GM12878 (cell line): ENCODE results near the gene FANCL. TPM values are rescaled to one million over a fixed set of nuclear protein-coding genes. Genes with fewer than 3 reads are reported as not detected.

Experiments
- ATAC-seq: fragments of 200-7000 bp; cut with Tn5 transposase; 3 replicates; pipeline ENCODE4 v1.9.1; 2020; ENCODE audit warnings: mild to moderate bottlenecking, moderate library complexity
- BruUV-seq: library from RNA; stranded (reverse); fragments of 400-500 nt; replicated peaks from 2 replicates; lab custom pipeline; 2021; lab: Mats Ljungman, UMichigan
- CTCF ChIA-PET: fragments of 300-600 bp; sonication (Branson Sonifier 250); formaldehyde crosslinking; extraction: SDS; loops from one replicate; lab custom pipeline; 2021; ENCODE audit warnings: inconsistent platforms; lab: Yijun Ruan, JAX
- POLR2A ChIA-PET: fragments of 350-600 bp; formaldehyde crosslinking; extraction: SDS; loops from one replicate; lab custom pipeline; 2021; ENCODE audit warnings: inconsistent platforms; lab: Charles Lee
- RAD21 ChIA-PET: fragments of 300-600 bp; sonication (Branson Sonifier 250); formaldehyde crosslinking; loops from one replicate; lab custom pipeline; 2023; ENCODE audit warnings: antibody characterized with exemption; ENCODE audit not compliant: unreplicated experiment; lab: Charles Lee
- SMC1A ChIA-PET: fragments of 300-600 bp; sonication (Branson Sonifier 250); formaldehyde crosslinking; loops from one replicate; lab custom pipeline; 2023; ENCODE audit not compliant: unreplicated experiment, uncharacterized antibody; lab: Charles Lee
- DNase-seq: peaks from one replicate; pipeline ENCODE4 v3.0.0-alpha.2; 2011; ENCODE audit warnings: low read depth, low spot score
- FAIRE-seq: peaks from 3 replicates; lab custom pipeline; 2011; peaks lifted over from hg19 to GRCh38; lab: Jason Lieb, UNC
- H2AFZ ChIP-seq: 2 replicates; pipeline ENCODE4 v1.6.0; 2011; ENCODE audit warnings: low read depth, low read length, control low read depth; ENCODE audit not compliant: control insufficient read depth
- H3K27ac ChIP-seq: 2 replicates; pipeline ENCODE4 v1.5.1; 2011; ENCODE audit warnings: control low read depth; ENCODE audit not compliant: control insufficient read depth, insufficient read depth
- H3K27me3 ChIP-seq, 2 experiments: replicated peaks in 1 of 2; 2 replicates each; pipeline versions ENCODE4 v1.6.0 to v1.6.1; 2011; ENCODE audit warnings: low read length in 1 of 2; ENCODE audit not compliant: control insufficient read depth in 2 of 2, insufficient read depth in 2 of 2
- H3K36me3 ChIP-seq, 2 experiments: 2 replicates each; pipeline ENCODE4 v1.5.1; 2011; ENCODE audit warnings: low read length in 1 of 2; ENCODE audit not compliant: control insufficient read depth in 2 of 2, insufficient read depth in 2 of 2
- H3K4me1 ChIP-seq: 2 replicates; pipeline ENCODE4 v1.6.1; 2011; ENCODE audit warnings: mild to moderate bottlenecking, low read length, moderate library complexity, mixed read lengths; ENCODE audit not compliant: control insufficient read depth, insufficient read depth
- H3K4me2 ChIP-seq: 2 replicates; pipeline ENCODE4 v1.6.0; 2011; ENCODE audit warnings: control low read depth; ENCODE audit not compliant: control insufficient read depth, insufficient read depth
- H3K4me3 ChIP-seq: fragments of 200-600 bp; sonication (generic); 2 replicates; pipeline ENCODE4 v1.5.1; 2016
- H3K79me2 ChIP-seq: 2 replicates; pipeline ENCODE4 v1.6.0; 2011; ENCODE audit warnings: low read length; ENCODE audit not compliant: control insufficient read depth, insufficient read depth
- H3K9ac ChIP-seq: 2 replicates; pipeline ENCODE4 v1.8.0; 2011; ENCODE audit warnings: low read length, control low read depth, mixed read lengths; ENCODE audit not compliant: control insufficient read depth, insufficient read depth
- H3K9me3 ChIP-seq: replicated peaks from 3 replicates; pipeline ENCODE4 v1.5.1; 2011; ENCODE audit warnings: mild to moderate bottlenecking, low read length; ENCODE audit not compliant: control insufficient read depth, insufficient read depth
- H4K20me1 ChIP-seq: 2 replicates; pipeline ENCODE4 v1.6.0; 2011; ENCODE audit not compliant: control insufficient read depth, insufficient read depth
- MYB ChIP-seq: fragments of 150-350 bp; IDR thresholded peaks from 2 replicates; pipeline ENCODE4 v1.6.1; 2014; ENCODE audit warnings: mild to moderate bottlenecking, low read depth, low read length, borderline replicate concordance
- ZBTB40 ChIP-seq: fragments of 450-650 bp; IDR thresholded peaks from 2 replicates; pipeline ENCODE4 v1.6.1; 2016; ENCODE audit warnings: mild to moderate bottlenecking, moderate library complexity, borderline replicate concordance
- in situ Hi-C: fragments of 300-500 bp; cut with MboI; formaldehyde crosslinking; loops from 9 replicates; pipeline ENCODE4 v1.14.3; 2018; ENCODE audit warnings: mixed read lengths
- intact Hi-C: fragments of 100-400 bp; cut with micrococcal nuclease; formaldehyde crosslinking; loops from one replicate; pipeline ENCODE4 v1.14.2; 2022; ENCODE audit not compliant: unreplicated experiment
- polyA plus RNA-seq, 11 experiments: library from polyadenylated mRNA; depleted of rRNA in 4 of 11; unstranded in 6 of 11; stranded (reverse) in 5 of 11; fragments of >200 nt; fragmentation: Nextera tagmentation in 4 of 11; fragmentation: Illumina TruSeq in 1 of 11; extraction: Ambion mirVana in 4 of 11; extraction: Trizol in 1 of 11; gene quantifications; 1 replicate in 1 of 11; 2 replicates in 10 of 11; pipeline versions ENCODE4 v1.2.1 to v1.2.3, GENCODE V29; 2011 to 2016; ENCODE audit warnings: inconsistent platforms in 2 of 11, missing spikeins in 2 of 11, low read depth in 1 of 11
- total RNA-seq, 4 experiments: library from RNA; depleted of rRNA in 3 of 4; stranded (reverse); fragments of >200 nt in 3 of 4; fragmentation: Illumina TruSeq in 1 of 4; extraction: Trizol in 1 of 4; gene quantifications; 2 replicates each; pipeline versions ENCODE4 v1.2.1 to v1.2.3, GENCODE V29; 2013 to 2021

FANCL gene
- total and polyA plus RNA-seq, 10 of the 15 experiments (the other 5 are each of a cell fraction or from before 2014, with no cell fraction given), result 30.8 to 90.5 (median 52.3) TPM

GRCh38 chr2:58237741-58238140 is 3.4 kb downstream of the FANCL start:
- Histone ChIP-seq H2AFZ (peak overlapping the region; percentile 42), H3K27me3 (no peaks in the 10 kb centered on the region), H3K9me3 (peaks cover 8% of the 10 kb centered on the region), H3K36me3 (no peaks in the 10 kb centered on the region), H3K4me1 (peaks cover 4% of the 10 kb centered on the region), H3K79me2 (peaks cover 84% of the 10 kb centered on the region), H3K4me3 (peak overlapping the region; percentile 90; the same call in 1 of the 2 replicates), H3K4me2 (peak overlapping the region; percentile 77), H4K20me1 (no peaks in the 10 kb centered on the region; the same call in 1 of the 2 replicates), H3K9ac (peak overlapping the region; percentile 28), H3K27ac (no peak overlapping the region)
- ChIA-PET SMC1A (interaction anchor here (1.0 to 2.0 kb wide), 9 partner anchors 9 to 360 kb away, joined by 3 to 9 read pairs (median 3); partner anchors contain the start of gene VRK2), POLR2A (interaction anchor here (1.0 to 1.5 kb wide), 4 partner anchors 177 to 357 kb away, joined by 3 to 5 read pairs (median 3); no protein-coding TSS in a partner anchor), RAD21 (interaction anchor here (0.7 to 2.0 kb wide), 8 partner anchors 11 to 478 kb away, joined by 3 to 9 read pairs (median 4); partner anchors contain the start of gene VRK2), CTCF (interaction anchor here (1.0 kb wide), 1 partner anchor 81 kb away, joined by 3 read pairs; no protein-coding TSS in a partner anchor)
- peak; percentile 51 for ATAC-seq
- no peak for DNase-seq
- peak; percentile 23 for FAIRE-seq
- intact Hi-C loops (loop anchor here (5.0 kb wide), 1 partner anchor 190 kb away; the partner anchor contains the start of gene VRK2), in situ Hi-C loops (no loop called here)
- BruUV-seq, result no TSS peak
- TF ChIP-seq ZBTB40, result peak; percentile 38; the same call in 1 of the 2 replicates
- TF ChIP-seq MYB, result no peak
